Measurements from ENCODE around the gene VAT1.

GRCh38 chr17:43044024-43044423 lies 21.8 kb upstream of the VAT1 start:
- TF ChIP-seq CTCF (CRISPR knock-in tag; IDR thresholded peaks at IDR 0.05) (no peak), EED (CRISPR knock-in tag; IDR thresholded peaks at IDR 0.05) (no peak), ZNF275 (CRISPR knock-in tag; IDR thresholded peaks at IDR 0.05; ENCODE audit: borderline replicate concordance) (no peak), CHCHD3 (CRISPR knock-in tag; IDR thresholded peaks at IDR 0.05) (no peak), ZNF710 (CRISPR knock-in tag; IDR thresholded peaks at IDR 0.05; ENCODE audit: borderline replicate concordance) (no peak), ZBTB33 (CRISPR knock-in tag; IDR thresholded peaks at IDR 0.05) (no peak), DBP (CRISPR knock-in tag; IDR thresholded peaks at IDR 0.05; ENCODE audit: not compliant biosample characterization) (no peak), USF2 (IDR thresholded peaks at IDR 0.05; ENCODE audit: low read depth, low read length) (no peak), USF2 (CRISPR knock-in tag; IDR thresholded peaks at IDR 0.05; ENCODE audit: borderline replicate concordance) (no peak), ZNF83 (CRISPR knock-in tag; IDR thresholded peaks at IDR 0.05; ENCODE audit: borderline replicate concordance) (no peak)
